WERI-Rb-1 (cell line): ENCODE data around the gene VEGFB.

Experiments used
- DNase-seq: peaks from one replicate; pipeline ENCODE4 v3.0.0-alpha.2; 2020
- H3K27ac ChIP-seq: fragments of 250-450 bp; sonication (Bioruptor Pico); 2 replicates; pipeline ENCODE4 v1.5.1; 2020; ENCODE audit warnings: mild to moderate bottlenecking, moderate library complexity
- H3K27me3 ChIP-seq: fragments of 250-450 bp; sonication (Bioruptor Pico); 2 replicates; pipeline ENCODE4 v1.5.1; 2021; ENCODE audit warnings: mild to moderate bottlenecking, low read depth, moderate library complexity; ENCODE audit not compliant: insufficient read depth, severe bottlenecking
- H3K36me3 ChIP-seq: fragments of 250-450 bp; sonication (Bioruptor Pico); 2 replicates; pipeline ENCODE4 v1.5.1; 2020; ENCODE audit warnings: mild to moderate bottlenecking, moderate library complexity
- H3K4me3 ChIP-seq: 2 replicates; pipeline ENCODE4 v1.5.1; 2011; ENCODE audit warnings: low read depth, mild to moderate bottlenecking, control low read depth, low read length
- H3K9me3 ChIP-seq: fragments of 250-450 bp; sonication (Bioruptor Pico); 2 replicates; pipeline ENCODE4 v1.5.1; 2021; ENCODE audit warnings: mild to moderate bottlenecking, moderate library complexity; ENCODE audit not compliant: severe bottlenecking
- TF ChIP-seq, protein P1 (sequence below): IDR thresholded peaks from 2 replicates; pipeline ENCODE4 v1.5.1; 2011; ENCODE audit warnings: low read depth, mild to moderate bottlenecking, control low read depth, inconsistent platforms, low read length

Gene VEGFB

DNA sequence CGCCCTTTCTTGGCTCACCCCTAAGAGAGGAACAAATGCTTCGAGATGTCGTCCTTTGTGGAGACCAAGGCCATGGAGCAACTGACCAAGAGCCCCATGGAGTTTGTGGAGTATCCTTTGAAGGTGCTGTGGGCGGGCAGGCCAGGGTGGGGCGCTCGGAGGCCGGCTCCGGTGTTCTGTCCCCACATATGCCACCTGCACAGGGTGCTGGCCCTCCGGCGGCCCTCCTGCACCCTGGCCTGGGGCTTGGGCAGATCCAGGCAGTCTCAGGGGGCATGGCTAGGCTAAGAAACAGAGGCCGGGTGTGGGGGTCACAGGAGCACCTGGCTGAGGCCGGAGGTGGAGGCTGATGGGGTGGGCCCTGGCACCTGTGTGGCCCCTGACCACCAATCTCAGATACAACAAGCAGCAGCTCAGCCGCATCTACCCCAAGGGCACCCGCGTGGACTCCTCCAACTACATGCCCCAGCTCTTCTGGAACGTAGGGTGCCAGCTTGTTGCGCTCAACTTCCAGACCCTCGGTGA, 27.2 kb downstream of the VEGFB start:
- no peak for DNase-seq
- peaks cover 80% of the 10 kb centered on the region for H3K36me3 ChIP-seq
- H3K27ac ChIP-seq = no peak overlapping the region
- H3K4me3 ChIP-seq = no peak overlapping the region
- TF ChIP-seq, protein P1, sequence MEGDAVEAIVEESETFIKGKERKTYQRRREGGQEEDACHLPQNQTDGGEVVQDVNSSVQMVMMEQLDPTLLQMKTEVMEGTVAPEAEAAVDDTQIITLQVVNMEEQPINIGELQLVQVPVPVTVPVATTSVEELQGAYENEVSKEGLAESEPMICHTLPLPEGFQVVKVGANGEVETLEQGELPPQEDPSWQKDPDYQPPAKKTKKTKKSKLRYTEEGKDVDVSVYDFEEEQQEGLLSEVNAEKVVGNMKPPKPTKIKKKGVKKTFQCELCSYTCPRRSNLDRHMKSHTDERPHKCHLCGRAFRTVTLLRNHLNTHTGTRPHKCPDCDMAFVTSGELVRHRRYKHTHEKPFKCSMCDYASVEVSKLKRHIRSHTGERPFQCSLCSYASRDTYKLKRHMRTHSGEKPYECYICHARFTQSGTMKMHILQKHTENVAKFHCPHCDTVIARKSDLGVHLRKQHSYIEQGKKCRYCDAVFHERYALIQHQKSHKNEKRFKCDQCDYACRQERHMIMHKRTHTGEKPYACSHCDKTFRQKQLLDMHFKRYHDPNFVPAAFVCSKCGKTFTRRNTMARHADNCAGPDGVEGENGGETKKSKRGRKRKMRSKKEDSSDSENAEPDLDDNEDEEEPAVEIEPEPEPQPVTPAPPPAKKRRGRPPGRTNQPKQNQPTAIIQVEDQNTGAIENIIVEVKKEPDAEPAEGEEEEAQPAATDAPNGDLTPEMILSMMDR = no peak
- no peaks in the 10 kb centered on the region for H3K9me3 ChIP-seq
- H3K27me3 ChIP-seq = no peaks in the 10 kb centered on the region

DNA sequence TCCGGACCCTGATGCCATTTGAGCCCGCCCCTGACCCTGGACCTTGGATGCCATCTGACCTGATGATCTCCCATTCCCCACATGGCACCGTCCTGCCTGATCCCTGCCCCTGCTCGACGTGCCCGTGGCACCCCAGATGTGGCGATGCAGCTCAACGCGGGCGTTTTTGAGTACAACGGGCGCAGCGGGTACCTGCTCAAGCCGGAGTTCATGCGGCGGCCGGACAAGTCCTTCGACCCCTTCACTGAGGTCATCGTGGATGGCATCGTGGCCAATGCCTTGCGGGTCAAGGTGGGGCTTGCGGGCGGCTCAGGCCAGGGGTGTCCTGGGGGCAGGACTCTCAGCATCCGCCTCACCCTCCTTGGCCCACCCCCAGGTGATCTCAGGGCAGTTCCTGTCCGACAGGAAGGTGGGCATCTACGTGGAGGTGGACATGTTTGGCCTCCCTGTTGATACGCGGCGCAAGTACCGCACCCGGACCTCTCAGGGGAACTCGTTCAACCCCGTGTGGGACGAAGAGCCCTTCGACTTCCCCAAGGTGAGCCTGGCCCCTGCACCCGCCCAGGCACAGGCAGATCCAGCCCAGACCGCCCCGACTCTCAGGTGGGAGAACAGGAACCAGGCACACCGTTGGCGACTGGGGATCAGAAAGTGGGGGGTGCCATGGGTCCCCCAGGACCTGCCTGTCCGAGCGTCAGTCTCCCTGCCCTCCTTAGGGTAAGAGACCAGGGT, 28.1 kb downstream of the VEGFB start:
- Histone ChIP-seq H3K4me3 (no peak overlapping the region), H3K36me3 (peaks cover 80% of the 10 kb centered on the region), H3K27me3 (no peaks in the 10 kb centered on the region), H3K27ac (no peak overlapping the region), H3K9me3 (no peaks in the 10 kb centered on the region)
- no peak for DNase-seq
- TF ChIP-seq, protein P1 = no peak

DNA sequence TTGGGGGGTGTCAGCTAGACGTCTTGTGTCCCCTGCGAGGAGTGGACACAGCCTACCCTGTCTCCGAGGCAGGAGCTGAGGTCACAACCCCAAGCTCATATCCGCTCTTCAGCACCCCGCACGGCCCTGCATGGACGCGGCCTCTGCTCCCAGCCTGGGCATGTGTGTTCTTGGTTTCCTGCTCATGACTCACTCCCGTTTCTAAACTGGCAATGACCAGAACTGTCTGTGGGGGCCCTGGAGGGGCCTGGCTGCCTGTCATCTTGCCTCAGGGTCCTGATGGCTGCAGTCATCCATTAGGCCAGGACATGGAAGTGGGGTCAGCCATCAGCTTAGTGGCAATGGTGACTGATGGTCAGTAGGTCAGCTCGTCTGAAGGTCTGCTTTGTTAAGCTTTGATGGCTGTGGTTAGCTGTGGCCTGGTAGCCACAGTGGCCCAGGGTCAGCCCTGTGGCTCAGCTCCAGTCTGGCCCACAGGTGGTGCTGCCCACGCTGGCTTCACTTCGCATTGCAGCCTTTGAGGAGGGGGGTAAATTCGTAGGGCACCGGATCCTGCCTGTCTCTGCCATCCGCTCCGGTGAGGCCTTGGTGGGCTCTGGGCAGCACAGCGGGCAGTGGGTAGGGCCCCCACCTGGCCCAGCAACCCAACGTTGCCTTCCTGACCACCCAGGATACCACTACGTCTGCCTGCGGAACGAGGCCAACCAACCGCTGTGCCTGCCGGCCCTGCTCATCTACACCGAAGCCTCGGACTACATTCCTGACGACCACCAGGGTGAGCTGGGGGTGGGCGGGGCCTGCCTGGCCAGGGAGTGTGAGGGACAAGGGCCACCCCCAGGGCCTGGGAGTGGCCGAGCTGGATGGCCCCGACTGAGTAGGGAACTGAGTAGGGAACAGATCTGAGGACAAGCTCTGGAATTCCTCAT, 28.9 kb downstream of the VEGFB start:
- no peak overlapping the region for H3K4me3 ChIP-seq
- H3K27me3 ChIP-seq = no peaks in the 10 kb centered on the region
- H3K36me3 ChIP-seq = peaks cover 77% of the 10 kb centered on the region
- no peaks in the 10 kb centered on the region for H3K9me3 ChIP-seq
- DNase-seq = no peak
- TF ChIP-seq, protein P1 = no peak
- no peak overlapping the region for H3K27ac ChIP-seq

- Histone ChIP-seq H3K9me3 (no peaks in the 10 kb centered on the region), H3K27me3 (no peaks in the 10 kb centered on the region), H3K36me3 (peaks cover 71% of the 10 kb centered on the region), H3K27ac (no peak overlapping the region; the same call in 1 of the 2 replicates), H3K4me3 (no peak overlapping the region)
- TF ChIP-seq, protein P1 = no peak
- no peak for DNase-seq
Measured at GRCh38 chr11:64263947-64264317, 29.5 kb downstream of the VEGFB start.

GRCh38 chr11:64264371-64264852, 30.0 kb downstream of the VEGFB start:
- TF ChIP-seq, protein P1 = no peak
- no peak for DNase-seq
- H3K4me3 ChIP-seq = no peak overlapping the region
- no peaks in the 10 kb centered on the region for H3K27me3 ChIP-seq
- peaks cover 66% of the 10 kb centered on the region for H3K36me3 ChIP-seq
- H3K9me3 ChIP-seq = no peaks in the 10 kb centered on the region
- no peak overlapping the region; the same call in 1 of the 2 replicates for H3K27ac ChIP-seq
